Duodenal mucosa (tissue), 2 donors: ENCODE results near the gene LIPT2.
A peak's percentile ranks its signal among the peaks of the same experiment; 100 is the strongest.

Experiments
- H3K27ac ChIP-seq: one replicate; pipeline ENCODE4 v1.7.0; 2013; ENCODE audit warnings: low read depth, low read length
- H3K27me3 ChIP-seq, 2 donors: one replicate each; pipeline ENCODE4 v1.7.0; 2013; ENCODE audit warnings: low read length in 2 of 2, control low read depth in 1 of 2; ENCODE audit not compliant: insufficient read depth in 2 of 2, control insufficient read depth in 1 of 2
- H3K36me3 ChIP-seq, 2 donors: one replicate each; pipeline ENCODE4 v1.7.0; 2013; ENCODE audit warnings: low read length in 2 of 2, control low read depth in 1 of 2; ENCODE audit not compliant: insufficient read depth in 2 of 2, control insufficient read depth in 1 of 2
- H3K4me1 ChIP-seq, 2 donors: one replicate each; pipeline ENCODE4 v1.7.0; 2013; ENCODE audit warnings: low read length in 2 of 2, control low read depth in 1 of 2; ENCODE audit not compliant: insufficient read depth in 2 of 2, control insufficient read depth in 1 of 2
- H3K4me3 ChIP-seq, 2 donors: one replicate each; pipeline ENCODE4 v1.7.0; 2013; ENCODE audit warnings: low read length in 2 of 2, low read depth in 1 of 2
- H3K9ac ChIP-seq, 2 donors: one replicate each; pipeline ENCODE4 v1.7.0; 2013; ENCODE audit warnings: low read length in 2 of 2, low read depth in 1 of 2
- H3K9me3 ChIP-seq, 2 donors: one replicate each; pipeline ENCODE4 v1.7.0; 2013; ENCODE audit warnings: low read length in 2 of 2, control low read depth in 1 of 2; ENCODE audit not compliant: control insufficient read depth in 1 of 2

LIPT2 gene

DNA sequence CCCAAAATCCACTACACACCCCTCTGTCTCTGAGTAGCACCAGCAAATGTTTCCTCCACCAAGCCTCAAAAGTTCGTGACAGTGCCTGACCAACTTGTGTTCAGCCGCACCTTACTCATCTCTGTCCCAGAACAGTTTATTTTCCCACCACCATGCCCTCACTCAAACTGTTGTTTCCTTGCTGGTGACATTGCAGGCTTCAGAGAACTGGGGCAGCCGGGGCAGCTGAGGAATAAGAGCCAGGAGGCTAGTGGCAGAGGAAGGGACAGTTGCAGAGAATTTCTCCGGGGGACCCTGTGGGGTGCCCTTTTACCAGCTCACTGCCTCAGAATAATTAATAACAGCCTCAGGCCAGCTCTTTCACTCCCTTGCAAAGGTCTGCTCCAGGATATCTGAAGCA lies 25.5 kb downstream of the LIPT2 start:
- peaks cover 20 to 36% of the 10 kb centered on the region in 2 donors for H3K4me1 ChIP-seq
- no peaks in the 10 kb centered on the region for H3K27me3 ChIP-seq
- H3K36me3 ChIP-seq = peaks cover 6 to 14% of the 10 kb centered on the region in 2 donors
- H3K9me3 ChIP-seq = no peaks in the 10 kb centered on the region
- H3K27ac ChIP-seq = no peak overlapping the region
- H3K4me3 ChIP-seq = peak overlapping the region in 1 of 2 donors; percentile 91
- H3K9ac ChIP-seq = peak overlapping the region; percentile 75 to 84

DNA sequence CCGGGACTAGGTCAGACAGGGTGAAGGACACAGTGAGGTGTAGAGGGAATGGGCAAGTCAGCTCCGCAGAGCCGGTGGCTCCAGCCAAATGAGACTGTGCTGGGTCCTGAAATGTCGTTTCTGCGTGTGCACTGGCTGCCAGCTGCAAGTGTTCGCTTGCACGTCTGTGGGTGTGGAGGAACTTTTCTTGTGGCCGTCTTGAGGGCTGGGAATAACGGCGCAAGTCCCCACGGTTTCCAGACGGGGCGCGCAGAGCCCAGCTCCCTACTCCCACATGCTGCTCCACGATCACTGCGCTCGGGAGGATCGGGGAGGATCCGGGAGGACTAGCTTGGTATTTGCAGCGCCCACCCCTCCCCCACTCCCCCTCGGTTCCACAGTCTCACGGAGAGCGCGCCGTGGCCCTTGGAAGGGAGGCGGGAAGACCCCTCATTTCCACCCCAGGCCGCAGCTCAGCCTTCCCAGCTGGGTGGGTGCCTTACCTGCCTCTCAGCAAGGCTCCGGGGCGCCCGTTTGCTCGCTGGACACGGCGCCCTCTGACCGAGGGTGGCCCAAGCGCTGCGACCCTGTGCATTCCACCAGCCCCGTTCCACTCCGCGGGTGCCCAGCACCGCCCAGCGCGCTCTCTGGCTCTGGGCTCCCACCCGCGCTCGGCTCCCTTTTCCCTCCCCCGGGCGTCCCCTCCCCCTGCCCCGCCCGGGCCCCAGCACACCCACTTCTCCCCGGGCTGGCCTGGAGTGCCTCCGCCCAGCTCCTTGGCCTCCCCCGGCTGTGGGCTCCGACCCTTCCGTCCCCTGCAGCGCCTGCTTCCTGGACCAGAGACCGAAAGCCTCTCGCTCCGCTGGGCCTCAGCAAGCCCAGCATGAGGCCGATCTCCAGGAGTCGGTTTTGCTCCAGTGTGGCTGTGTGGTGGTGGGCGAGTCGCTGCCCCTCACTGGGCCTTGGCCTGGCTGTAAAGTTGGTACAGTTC lies 26.3 kb downstream of the LIPT2 start, which contains the start of gene KCNE3:
TSS of gene KCNE3 (minus strand) at position 634 of the 970 bp plus-strand sequence. CDS start 9,986 bp downstream, outside the sequence.
- H3K9me3 ChIP-seq = no peaks in the 10 kb centered on the region
- peaks cover 12 to 23% of the 10 kb centered on the region in 2 donors for H3K36me3 ChIP-seq
- H3K27me3 ChIP-seq = no peaks in the 10 kb centered on the region
- H3K27ac ChIP-seq = peak within 1 kb of the TSS; percentile 27
- peak within 1 kb of the TSS; percentile 86 to 91 for H3K4me3 ChIP-seq
- H3K4me1 ChIP-seq = peaks cover 29 to 45% of the 10 kb centered on the region in 2 donors
- H3K9ac ChIP-seq = peak within 1 kb of the TSS; percentile 75 to 84

DNA sequence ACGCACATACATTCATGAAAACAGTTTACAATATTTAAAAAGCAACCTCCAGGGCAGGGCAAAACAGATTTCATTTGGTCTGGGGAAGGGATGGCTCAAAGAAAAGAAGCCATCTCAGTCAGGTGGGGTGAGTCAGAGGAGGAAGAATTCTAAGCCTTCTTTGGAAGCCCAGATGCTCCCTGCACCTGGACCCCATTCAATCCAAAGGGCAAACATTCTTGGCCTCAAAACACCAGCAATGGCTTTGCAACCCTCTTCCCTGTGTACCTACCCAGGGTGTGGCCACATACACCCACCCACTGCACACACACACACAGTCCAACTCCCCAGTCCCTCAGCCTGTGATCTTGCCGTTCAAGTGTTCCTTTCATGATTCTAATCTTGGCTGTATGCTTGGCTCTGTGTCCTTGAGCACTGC lies 28.2 kb downstream of the LIPT2 start:
- Histone ChIP-seq H3K36me3 (peaks cover 16 to 31% of the 10 kb centered on the region in 2 donors), H3K9ac (peak overlapping the region; percentile 19 to 84), H3K4me3 (peak overlapping the region; percentile 86 to 91), H3K9me3 (no peaks in the 10 kb centered on the region), H3K27ac (no peak overlapping the region), H3K4me1 (peaks cover 44 to 60% of the 10 kb centered on the region in 2 donors), H3K27me3 (no peaks in the 10 kb centered on the region)

DNA sequence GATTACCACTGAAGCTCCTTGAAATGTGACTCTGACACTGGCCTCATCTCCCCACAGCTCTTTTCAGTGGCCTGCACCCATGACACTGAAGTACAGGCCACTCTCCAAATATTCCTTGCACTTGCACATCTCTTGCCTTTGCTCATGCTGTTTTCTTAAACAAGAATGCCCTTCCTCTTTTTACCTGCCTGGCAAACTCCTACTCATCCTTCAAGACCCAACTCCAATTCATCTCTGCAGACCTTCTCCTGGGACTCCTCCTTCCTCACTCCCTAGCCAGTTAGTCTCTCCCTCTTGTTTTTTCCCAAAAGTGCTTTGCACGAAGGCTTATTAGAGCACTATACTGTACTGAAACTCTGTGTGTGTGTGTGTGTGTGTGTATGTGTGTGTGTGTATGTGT lies 28.8 kb downstream of the LIPT2 start:
- Histone ChIP-seq H3K4me1 (peaks cover 50 to 64% of the 10 kb centered on the region in 2 donors), H3K9me3 (no peaks in the 10 kb centered on the region), H3K4me3 (peak overlapping the region; percentile 86 to 91), H3K27me3 (no peaks in the 10 kb centered on the region), H3K36me3 (peaks cover 21 to 36% of the 10 kb centered on the region in 2 donors), H3K27ac (no peak overlapping the region), H3K9ac (peak overlapping the region in 1 of 2 donors; percentile 19)

GRCh38 chr11:74463216-74463615 lies 30.3 kb downstream of the LIPT2 start:
- H3K9me3 ChIP-seq = no peaks in the 10 kb centered on the region
- peaks cover 23 to 48% of the 10 kb centered on the region in 2 donors for H3K36me3 ChIP-seq
- no peaks in the 10 kb centered on the region for H3K27me3 ChIP-seq
- H3K9ac ChIP-seq = peak overlapping the region in 1 of 2 donors; percentile 0
- peaks cover 53 to 67% of the 10 kb centered on the region in 2 donors for H3K4me1 ChIP-seq
- no peak overlapping the region for H3K27ac ChIP-seq
- peak overlapping the region in 1 of 2 donors; percentile 91 for H3K4me3 ChIP-seq

- Histone ChIP-seq H3K9me3 (no peaks in the 10 kb centered on the region), H3K27me3 (no peaks in the 10 kb centered on the region), H3K4me1 (peaks cover 53 to 62% of the 10 kb centered on the region in 2 donors), H3K27ac (peak overlapping the region; percentile 28), H3K36me3 (peaks cover 23 to 54% of the 10 kb centered on the region in 2 donors), H3K9ac (peak overlapping the region; percentile 15 to 59), H3K4me3 (peak overlapping the region; percentile 34 to 61)
Measured at GRCh38 chr11:74462631-74463030, 30.9 kb downstream of the LIPT2 start.

- peaks cover 53 to 60% of the 10 kb centered on the region in 2 donors for H3K4me1 ChIP-seq
- peaks cover 28 to 60% of the 10 kb centered on the region in 2 donors for H3K36me3 ChIP-seq
- H3K9me3 ChIP-seq = no peaks in the 10 kb centered on the region
- H3K4me3 ChIP-seq = peak overlapping the region; percentile 4 to 61
- H3K27ac ChIP-seq = peak overlapping the region; percentile 44
- peak overlapping the region; percentile 19 to 59 for H3K9ac ChIP-seq
- H3K27me3 ChIP-seq = no peaks in the 10 kb centered on the region
Measured at GRCh38 chr11:74462009-74462408, 31.5 kb downstream of the LIPT2 start.

DNA sequence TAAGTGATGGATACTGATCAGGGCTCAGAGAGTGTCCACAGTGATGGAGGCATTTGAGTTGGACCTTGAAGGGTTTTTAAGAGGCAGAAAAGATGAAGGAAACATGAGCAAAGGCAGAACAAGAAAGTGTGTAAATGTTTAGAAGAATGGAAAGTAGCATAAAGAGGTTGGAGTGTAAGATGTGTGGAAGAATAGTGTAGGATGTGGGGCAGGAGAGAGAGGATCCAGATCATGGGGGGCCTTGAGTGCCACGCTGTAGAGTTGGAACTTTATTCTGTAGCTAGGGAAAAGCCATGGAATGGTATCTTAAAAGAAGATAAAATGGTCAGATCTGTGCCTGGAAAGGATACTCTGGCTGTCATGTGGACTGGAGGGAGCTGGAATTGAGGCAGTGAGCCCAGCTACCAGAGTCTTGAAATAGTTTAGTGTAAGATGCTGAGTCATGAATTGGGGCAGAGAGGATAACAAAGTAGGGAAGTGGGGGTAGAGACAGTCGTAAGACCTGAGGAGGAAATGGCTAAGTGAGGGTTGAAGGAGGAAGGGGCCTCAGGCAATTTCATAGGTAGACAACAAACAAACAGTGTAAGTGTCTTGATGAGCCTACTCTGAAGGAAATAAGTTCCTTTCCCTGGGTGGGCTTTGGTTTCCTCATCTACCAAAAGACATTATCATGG lies 32.9 kb downstream of the LIPT2 start:
- H3K36me3 ChIP-seq = peaks cover 33 to 69% of the 10 kb centered on the region in 2 donors
- peaks cover 53 to 55% of the 10 kb centered on the region in 2 donors for H3K4me1 ChIP-seq
- H3K27ac ChIP-seq = no peak overlapping the region
- no peaks in the 10 kb centered on the region for H3K9me3 ChIP-seq
- no peaks in the 10 kb centered on the region for H3K27me3 ChIP-seq
- peak overlapping the region in 1 of 2 donors; percentile 27 for H3K9ac ChIP-seq
- peak overlapping the region; percentile 3 to 8 for H3K4me3 ChIP-seq

- Histone ChIP-seq H3K27me3 (no peaks in the 10 kb centered on the region), H3K4me3 (peak overlapping the region; percentile 3 to 8), H3K4me1 (peaks cover 50 to 53% of the 10 kb centered on the region in 2 donors), H3K9me3 (no peaks in the 10 kb centered on the region), H3K36me3 (peaks cover 33 to 69% of the 10 kb centered on the region in 2 donors), H3K9ac (no peak overlapping the region), H3K27ac (no peak overlapping the region)
Measured at GRCh38 chr11:74460065-74460464, 33.5 kb downstream of the LIPT2 start.
